Gastroesophageal sphincter (tissue), 4 donors: ENCODE results near the gene SLC46A2. TPM values are rescaled to one million over a fixed set of nuclear protein-coding genes. Genes with fewer than 3 reads are reported as not detected.

Experiments
- ATAC-seq: fragments of 150-250 bp; one replicate; pipeline ENCODE4 v1.9.1; 2016; ENCODE audit warnings: mild to moderate bottlenecking, moderate library complexity
- H3K27ac ChIP-seq, 4 donors: fragments of 200-600 bp; sonication (generic) in 3 of 4; 1 replicate in 3 of 4; 2 replicates in 1 of 4; pipeline ENCODE4 v1.5.1; 2016 to 2019
- H3K27me3 ChIP-seq: fragments of 200-600 bp; sonication (generic); one replicate; pipeline ENCODE4 v1.5.1; 2019
- H3K36me3 ChIP-seq, 2 donors: fragments of 200-600 bp; sonication (generic); one replicate each; pipeline ENCODE4 v1.5.1; 2019; ENCODE audit warnings: control low read depth in 1 of 2
- H3K4me1 ChIP-seq, 3 donors: fragments of 200-600 bp; sonication (generic); 1 replicate in 2 of 3; 2 replicates in 1 of 3; pipeline ENCODE4 v1.5.1; 2016 to 2019; ENCODE audit warnings: control low read depth in 2 of 3
- H3K4me3 ChIP-seq, 2 donors: fragments of 200-600 bp; sonication (generic); one replicate each; pipeline ENCODE4 v1.5.1; 2019; ENCODE audit warnings: mild to moderate bottlenecking in 1 of 2, moderate library complexity in 1 of 2
- H3K9me3 ChIP-seq, 3 donors: fragments of 200-600 bp; sonication (generic); one replicate each; pipeline ENCODE4 v1.5.1; 2017 to 2019; ENCODE audit warnings: control low read depth in 2 of 3
- EP300 ChIP-seq: sonication (generic); formaldehyde crosslinking; IDR thresholded peaks from one replicate; pipeline ENCODE4 v1.6.1; 2017; ENCODE audit warnings: antibody characterized with exemption, mild to moderate bottlenecking
- POLR2A ChIP-seq, 2 donors: fragments of 450-650 bp; IDR thresholded peaks; one replicate each; pipeline ENCODE4 v1.6.1; 2017; ENCODE audit warnings: antibody characterized with exemption in 2 of 2, mild to moderate bottlenecking in 2 of 2, moderate library complexity in 1 of 2
- POLR2AphosphoS5 ChIP-seq: sonication (generic); formaldehyde crosslinking; IDR thresholded peaks from one replicate; pipeline ENCODE4 v1.6.1; 2017; ENCODE audit warnings: antibody characterized with exemption
- WGBS, 2 donors: methylation state at CpG; one replicate each; pipeline ENCODE4 v1.1.5; 2018; ENCODE audit warnings: low coverage in 1 of 2; 5-methylcytosine and 5-hydroxymethylcytosine counted together
- total RNA-seq, 4 donors: library from RNA; depleted of rRNA; stranded (reverse); fragments of >200 nt; gene quantifications; one replicate each; pipeline ENCODE4 v1.1.0, GENCODE V29; 2016
- TF ChIP-seq, protein P1 (sequence below), 4 experiments: fragments of 200-600 bp in 2 of 4; fragments of 450-650 bp in 2 of 4; sonication (generic) in 1 of 4; IDR thresholded peaks; one replicate each; pipeline ENCODE4 v1.5.1; 2017 to 2019; ENCODE audit warnings: antibody characterized with exemption in 4 of 4, mild to moderate bottlenecking in 2 of 4, moderate library complexity in 2 of 4

Gene SLC46A2
- total RNA-seq, 4 donors from 2014 or later, result 0.27 TPM; not detected in 3

DNA sequence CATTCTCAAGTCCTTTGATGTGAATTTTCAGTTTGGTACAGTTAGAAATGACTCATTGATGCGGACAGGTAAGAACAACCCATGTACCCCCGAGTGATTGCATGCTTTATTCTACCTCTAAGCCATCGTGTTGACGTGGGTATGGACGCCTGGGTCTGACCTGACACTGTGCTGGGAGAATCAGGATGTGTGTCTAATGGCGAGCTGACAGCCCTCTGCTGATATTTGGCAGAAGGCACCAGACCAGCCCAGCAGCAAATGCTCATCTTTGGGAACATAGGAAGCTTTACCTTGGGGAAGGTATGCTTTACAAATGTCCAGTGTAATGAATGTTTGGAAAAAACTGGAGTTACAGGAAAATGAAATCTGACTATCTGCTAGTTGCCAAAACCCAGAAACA is 20.1 kb downstream of the SLC46A2 start:
- ATAC-seq, result no peak
- no peaks in the 10 kb centered on the region for H3K9me3 ChIP-seq
- H3K36me3 ChIP-seq, result peaks cover 0 to 57% of the 10 kb centered on the region in 2 donors
- WGBS, 2 donors, result 90 to 97% methylated on average over 2 to 6 of the region's 6 CpGs
- TF ChIP-seq POLR2A (IDR thresholded peaks at IDR 0.05) (no peak), EP300 (no peak), POLR2AphosphoS5 (no peak)
- TF ChIP-seq, protein P1, sequence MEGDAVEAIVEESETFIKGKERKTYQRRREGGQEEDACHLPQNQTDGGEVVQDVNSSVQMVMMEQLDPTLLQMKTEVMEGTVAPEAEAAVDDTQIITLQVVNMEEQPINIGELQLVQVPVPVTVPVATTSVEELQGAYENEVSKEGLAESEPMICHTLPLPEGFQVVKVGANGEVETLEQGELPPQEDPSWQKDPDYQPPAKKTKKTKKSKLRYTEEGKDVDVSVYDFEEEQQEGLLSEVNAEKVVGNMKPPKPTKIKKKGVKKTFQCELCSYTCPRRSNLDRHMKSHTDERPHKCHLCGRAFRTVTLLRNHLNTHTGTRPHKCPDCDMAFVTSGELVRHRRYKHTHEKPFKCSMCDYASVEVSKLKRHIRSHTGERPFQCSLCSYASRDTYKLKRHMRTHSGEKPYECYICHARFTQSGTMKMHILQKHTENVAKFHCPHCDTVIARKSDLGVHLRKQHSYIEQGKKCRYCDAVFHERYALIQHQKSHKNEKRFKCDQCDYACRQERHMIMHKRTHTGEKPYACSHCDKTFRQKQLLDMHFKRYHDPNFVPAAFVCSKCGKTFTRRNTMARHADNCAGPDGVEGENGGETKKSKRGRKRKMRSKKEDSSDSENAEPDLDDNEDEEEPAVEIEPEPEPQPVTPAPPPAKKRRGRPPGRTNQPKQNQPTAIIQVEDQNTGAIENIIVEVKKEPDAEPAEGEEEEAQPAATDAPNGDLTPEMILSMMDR (IDR thresholded peaks at IDR 0.05), result no peak
- H3K4me1 ChIP-seq, result no peaks in the 10 kb centered on the region
- no peaks in the 10 kb centered on the region for H3K27me3 ChIP-seq
- no peak overlapping the region for H3K4me3 ChIP-seq
- no peak overlapping the region for H3K27ac ChIP-seq

DNA sequence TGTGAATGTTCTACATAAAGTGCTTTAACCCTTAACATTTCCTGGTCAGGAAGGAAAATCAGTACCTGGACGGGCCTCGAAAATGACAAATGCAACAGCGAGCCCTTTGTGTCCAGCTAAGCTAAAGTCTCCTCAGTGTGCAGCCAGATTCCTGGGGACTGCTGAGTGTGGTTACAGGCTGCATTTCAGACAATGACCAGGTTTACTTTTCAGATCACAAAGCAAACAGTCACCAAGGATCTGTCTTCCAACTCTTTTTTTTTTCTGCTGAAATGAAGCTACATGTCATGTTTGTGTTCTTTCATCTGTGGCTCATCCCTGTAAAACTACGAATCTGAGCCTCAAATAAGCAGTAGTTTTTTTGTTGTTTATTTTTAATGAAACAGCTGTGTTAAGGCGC is 20.8 kb downstream of the SLC46A2 start:
- no peak overlapping the region for H3K27ac ChIP-seq
- TF ChIP-seq POLR2AphosphoS5 (no peak), EP300 (no peak), POLR2A (IDR thresholded peaks at IDR 0.05) (no peak)
- TF ChIP-seq, protein P1 (IDR thresholded peaks at IDR 0.05), result no peak
- ATAC-seq, result no peak
- H3K4me1 ChIP-seq, result no peaks in the 10 kb centered on the region
- no peaks in the 10 kb centered on the region for H3K27me3 ChIP-seq
- no peak overlapping the region for H3K4me3 ChIP-seq
- WGBS, 2 donors, result 84 to 94% methylated on average over 4 to 5 of the region's 5 CpGs
- H3K9me3 ChIP-seq, result no peaks in the 10 kb centered on the region
- peaks cover 0 to 53% of the 10 kb centered on the region in 2 donors for H3K36me3 ChIP-seq

DNA sequence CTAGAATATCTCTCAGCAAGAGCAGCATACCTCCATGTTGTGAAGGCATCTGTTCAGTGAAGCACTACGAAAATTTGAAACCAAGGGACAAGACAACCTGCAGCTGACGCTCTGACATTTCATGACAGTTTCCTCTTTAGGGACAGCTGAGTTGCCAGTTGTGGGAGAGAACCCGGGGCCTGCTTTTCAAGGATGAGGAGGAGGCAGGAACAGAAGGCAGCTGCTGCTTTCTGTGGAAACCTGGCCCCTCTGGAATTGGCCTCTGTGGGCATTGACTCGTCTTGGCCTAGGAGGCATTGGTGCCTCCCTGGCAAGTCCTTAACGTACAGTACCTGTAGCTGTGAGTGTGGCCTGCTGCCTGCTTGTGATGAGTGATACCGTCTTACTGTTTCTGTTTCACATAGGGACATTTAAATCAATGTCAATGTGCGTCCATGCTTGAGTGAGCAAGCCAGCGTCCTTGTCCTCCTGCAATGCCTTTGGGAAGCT is 21.6 kb downstream of the SLC46A2 start:
- WGBS, 2 donors, result 53 to 59% methylated on average over 5 to 6 of the region's 8 CpGs
- Histone ChIP-seq H3K36me3 (peaks cover 0 to 59% of the 10 kb centered on the region in 2 donors), H3K9me3 (no peaks in the 10 kb centered on the region), H3K4me1 (no peaks in the 10 kb centered on the region), H3K27me3 (no peaks in the 10 kb centered on the region), H3K4me3 (no peak overlapping the region), H3K27ac (no peak overlapping the region)
- ATAC-seq, result no peak
- no peak for TF ChIP-seq EP300
- TF ChIP-seq, protein P1 (IDR thresholded peaks at IDR 0.05), result no peak

DNA sequence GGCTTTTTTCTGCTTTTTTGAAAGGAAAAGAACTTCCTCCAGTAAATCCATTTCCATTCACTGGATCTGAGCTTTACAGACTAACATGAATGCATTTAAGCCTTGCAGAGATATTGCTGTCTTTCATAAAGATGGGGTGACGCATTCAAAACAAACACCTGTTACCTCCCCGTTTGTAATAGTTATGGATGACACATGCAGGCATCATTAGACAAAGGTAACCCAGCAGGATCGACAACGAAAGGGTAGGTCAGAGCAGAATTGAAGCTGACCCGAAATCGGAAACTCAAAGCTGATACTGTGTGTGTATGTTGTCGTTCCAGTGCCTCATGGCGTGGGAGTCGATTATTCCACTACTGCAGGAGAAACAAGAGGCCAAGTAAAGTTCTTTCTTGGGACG is 22.2 kb downstream of the SLC46A2 start:
- H3K27me3 ChIP-seq, result no peaks in the 10 kb centered on the region
- TF ChIP-seq, protein P1 (IDR thresholded peaks at IDR 0.05), result no peak
- TF ChIP-seq POLR2A (IDR thresholded peaks at IDR 0.05), result no peak
- TF ChIP-seq EP300, result no peak
- TF ChIP-seq POLR2AphosphoS5, result no peak
- no peaks in the 10 kb centered on the region for H3K4me1 ChIP-seq
- 88 to 94% methylated on average over 8 to 10 of the region's 10 CpGs for WGBS, 2 donors
- H3K4me3 ChIP-seq, result no peak overlapping the region
- no peaks in the 10 kb centered on the region for H3K9me3 ChIP-seq
- ATAC-seq, result no peak
- peaks cover 0 to 59% of the 10 kb centered on the region in 2 donors for H3K36me3 ChIP-seq
- H3K27ac ChIP-seq, result no peak overlapping the region

DNA sequence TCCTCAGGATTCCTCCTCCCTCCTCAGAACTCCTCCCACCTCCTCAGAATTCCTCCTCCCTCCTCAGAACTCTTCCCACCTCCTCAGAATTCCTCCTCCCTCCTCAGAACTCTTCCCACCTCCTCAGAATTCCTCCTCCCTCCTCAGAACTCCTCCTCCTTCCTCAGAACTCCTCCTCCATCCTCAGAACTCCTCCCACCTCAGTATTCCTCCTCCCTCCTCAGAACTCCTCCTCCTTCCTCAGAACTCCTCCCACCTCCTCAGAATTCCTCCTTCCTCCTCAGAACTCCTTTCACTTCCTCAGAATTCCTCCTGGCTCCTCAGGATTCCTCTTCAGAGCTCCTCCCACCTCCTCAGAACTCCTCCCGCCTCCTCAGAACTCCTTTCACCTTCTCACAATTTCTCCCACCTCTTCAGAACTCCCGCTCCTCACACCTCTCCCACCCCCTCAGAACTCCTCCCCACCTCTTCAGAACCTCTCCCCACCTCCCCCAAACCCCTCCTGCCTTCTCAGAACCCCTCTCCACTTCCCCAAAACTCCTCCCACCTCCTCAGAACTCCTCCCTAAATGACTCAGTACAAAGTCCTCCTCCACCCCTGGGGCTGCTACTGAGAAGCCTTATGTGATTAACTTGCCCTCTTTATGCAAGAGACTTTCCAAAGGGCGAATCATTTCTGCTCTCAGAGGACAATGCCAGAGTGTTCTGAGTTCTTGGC is 23.2 kb downstream of the SLC46A2 start:
- WGBS, 2 donors, result 58 to 60% methylated on average over 2 to 3 of the region's 3 CpGs
- no peak for TF ChIP-seq EP300
- no peak for TF ChIP-seq POLR2A (IDR thresholded peaks at IDR 0.05)
- no peak for TF ChIP-seq POLR2AphosphoS5
- TF ChIP-seq, protein P1 (IDR thresholded peaks at IDR 0.05), result no peak
- ATAC-seq, result no peak
- Histone ChIP-seq H3K9me3 (no peaks in the 10 kb centered on the region), H3K36me3 (peaks cover 0 to 58% of the 10 kb centered on the region in 2 donors), H3K4me3 (no peak overlapping the region), H3K4me1 (peaks cover 0 to 4% (median 0%) of the 10 kb centered on the region in 3 donors), H3K27me3 (no peaks in the 10 kb centered on the region), H3K27ac (no peak overlapping the region)
